NCI-H146 treated with DMSO at 0.1 percent for 48 hours (cell line): Measurements from ENCODE around the gene KRTCAP3.
A peak's percentile ranks its signal among the peaks of the same experiment; 100 is the strongest.
"Not testable (repeated sequence)": the region's sequence is repeated elsewhere in the genome, so short reads cannot be mapped to it uniquely, and the experiment has no call there.

ENCODE experiments used
- DNase-seq: peaks from one replicate; lab custom pipeline; 2025; ENCODE audit not compliant: unreplicated experiment; lab: John Stamatoyannopoulos, UW

The KRTCAP3 gene

GRCh38 chr2:27441958-27442919 lies at the start of gene KRTCAP3:
Gene KRTCAP3 (plus strand): TSS chr2:27442381. CDS start chr2:27442413, 32 bp downstream.
- DNase-seq: peak; percentile 47

GRCh38 chr2:27393225-27393624 lies 49.0 kb upstream of the KRTCAP3 start:
- DNase-seq: no peak

- no peak for DNase-seq
Measured at GRCh38 chr2:27398962-27399361, 43.2 kb upstream of the KRTCAP3 start.

GRCh38 chr2:27400348-27401135 lies 41.6 kb upstream of the KRTCAP3 start:
- no peak for DNase-seq

- peak; percentile 44 for DNase-seq
Measured at GRCh38 chr2:27407798-27408491, 34.2 kb upstream of the KRTCAP3 start.

GRCh38 chr2:27408601-27409320 lies 33.4 kb upstream of the KRTCAP3 start:
- no peak for DNase-seq

- peak; percentile 93 for DNase-seq
Measured at GRCh38 chr2:27409321-27410073, 32.7 kb upstream of the KRTCAP3 start, which contains the start of gene PPM1G. Gene PPM1G (minus strand): TSS chr2:27409591. CDS start chr2:27409422, 169 bp downstream.

- DNase-seq: no peak
Measured at GRCh38 chr2:27412419-27413152, 29.6 kb upstream of the KRTCAP3 start.

GRCh38 chr2:27416151-27416550 lies 26.0 kb upstream of the KRTCAP3 start:
- no peak for DNase-seq

- DNase-seq: no peak
Measured at GRCh38 chr2:27420996-27421395, 21.2 kb upstream of the KRTCAP3 start.

GRCh38 chr2:27421660-27422250 lies 20.4 kb upstream of the KRTCAP3 start:
- DNase-seq: no peak

GRCh38 chr2:27422958-27423357 lies 19.2 kb upstream of the KRTCAP3 start:
- DNase-seq: no peak

GRCh38 chr2:27425039-27425438 lies 17.1 kb upstream of the KRTCAP3 start:
- DNase-seq: not testable (repeated sequence)

GRCh38 chr2:27427863-27428212 lies 14.3 kb upstream of the KRTCAP3 start:
- DNase-seq: no peak

- DNase-seq: peak; percentile 81
Measured at GRCh38 chr2:27428213-27428977, 13.8 kb upstream of the KRTCAP3 start, which contains the start of gene NRBP1. Gene NRBP1 (plus strand): TSS chr2:27428631. CDS start chr2:27433274, 4,643 bp downstream.

GRCh38 chr2:27428978-27429541 lies 13.1 kb upstream of the KRTCAP3 start:
- DNase-seq: peak; percentile 50

- DNase-seq: no peak
Measured at GRCh38 chr2:27431395-27431794, 10.8 kb upstream of the KRTCAP3 start.

GRCh38 chr2:27435628-27436027 lies 6.6 kb upstream of the KRTCAP3 start:
- no peak for DNase-seq
